HG02571 (cell line): ENCODE data around the gene PARP6.
A peak's percentile ranks its signal among the peaks of the same experiment; 100 is the strongest.
"Not testable (repeated sequence)": the region's sequence is repeated elsewhere in the genome, so short reads cannot be mapped to it uniquely, and the experiment has no call there.

Source experiments
- ATAC-seq: cut with Tn5 transposase; IDR thresholded peaks from one replicate; pipeline ENCODE4 v1.9.1; 2021; ENCODE audit warnings: mild to moderate bottlenecking, moderate library complexity; ENCODE audit not compliant: unreplicated experiment

PARP6 gene

GRCh38 chr15:72281713-72282112 is 9.4 kb upstream of the PARP6 start:
- ATAC-seq, result no peak

- no peak for ATAC-seq
Observed at GRCh38 chr15:72280751-72281150, 8.4 kb upstream of the PARP6 start.

- ATAC-seq, result no peak
Observed at GRCh38 chr15:72278737-72279136, 6.4 kb upstream of the PARP6 start.

DNA sequence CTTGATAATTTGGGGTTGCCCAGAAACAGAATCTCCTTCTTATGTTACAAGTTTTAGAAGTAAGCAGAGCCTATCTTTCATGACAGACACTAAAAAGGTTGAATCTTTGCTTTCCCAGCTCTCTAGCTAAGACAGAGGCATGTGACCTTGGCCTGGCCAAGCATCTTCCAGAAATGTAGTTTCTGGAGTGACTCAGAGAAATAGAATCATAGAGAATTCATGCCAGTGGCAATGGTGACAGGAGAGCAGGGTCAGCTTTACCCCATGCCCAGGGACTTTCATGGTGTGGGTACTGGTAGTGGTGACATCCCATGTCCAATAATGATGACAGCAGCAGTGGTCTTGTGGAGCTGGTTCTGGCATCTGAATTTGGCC is 4.0 kb upstream of the PARP6 start:
- ATAC-seq, result no peak

- not testable (repeated sequence) for ATAC-seq
Observed at GRCh38 chr15:72275635-72276325, 3.4 kb upstream of the PARP6 start.

DNA sequence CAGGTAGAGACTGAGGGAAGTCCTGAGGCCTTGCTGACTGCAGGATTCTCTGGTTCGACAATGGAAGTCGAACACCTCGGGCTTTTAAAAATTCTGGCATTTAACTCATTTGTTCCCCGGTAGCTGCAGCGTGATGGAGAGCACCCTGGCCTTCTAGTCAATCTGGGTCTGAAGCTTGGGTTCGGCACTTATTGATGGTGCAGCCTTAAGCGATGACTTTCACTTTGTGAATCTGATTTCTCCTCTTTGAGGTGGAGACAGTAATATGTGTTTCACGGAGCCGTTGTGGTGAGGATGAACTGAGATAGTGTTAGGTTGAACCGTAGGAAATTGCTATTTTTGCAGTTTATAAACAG is 621 bp upstream of the PARP6 start:
- no peak for ATAC-seq

- ATAC-seq, result no peak
Observed at GRCh38 chr15:72271895-72272212, 500 bp downstream of the PARP6 start.

GRCh38 chr15:72271221-72271620 is 1.1 kb downstream of the PARP6 start:
- no peak for ATAC-seq

- ATAC-seq, result no peak
Observed at GRCh38 chr15:72269739-72270138, 2.6 kb downstream of the PARP6 start.

DNA sequence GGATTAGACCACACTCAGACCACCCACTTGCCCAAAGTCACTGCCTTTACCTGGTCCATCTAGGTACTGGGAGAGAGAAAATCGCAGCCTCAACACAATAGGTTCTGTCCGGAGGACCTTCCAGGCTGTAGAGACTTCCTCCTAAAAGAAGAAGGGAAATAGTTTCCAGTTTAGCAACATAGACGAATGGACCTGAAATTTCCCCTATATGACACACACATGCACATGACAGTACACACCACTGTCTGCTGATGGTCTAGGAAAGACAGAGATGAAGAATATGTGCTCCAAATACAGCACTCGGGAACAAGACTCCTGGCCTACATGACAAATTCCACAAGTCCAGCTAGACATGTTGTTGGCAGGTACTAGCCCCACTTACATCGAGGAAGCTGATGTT is 7.3 kb downstream of the PARP6 start:
- no peak for ATAC-seq

DNA sequence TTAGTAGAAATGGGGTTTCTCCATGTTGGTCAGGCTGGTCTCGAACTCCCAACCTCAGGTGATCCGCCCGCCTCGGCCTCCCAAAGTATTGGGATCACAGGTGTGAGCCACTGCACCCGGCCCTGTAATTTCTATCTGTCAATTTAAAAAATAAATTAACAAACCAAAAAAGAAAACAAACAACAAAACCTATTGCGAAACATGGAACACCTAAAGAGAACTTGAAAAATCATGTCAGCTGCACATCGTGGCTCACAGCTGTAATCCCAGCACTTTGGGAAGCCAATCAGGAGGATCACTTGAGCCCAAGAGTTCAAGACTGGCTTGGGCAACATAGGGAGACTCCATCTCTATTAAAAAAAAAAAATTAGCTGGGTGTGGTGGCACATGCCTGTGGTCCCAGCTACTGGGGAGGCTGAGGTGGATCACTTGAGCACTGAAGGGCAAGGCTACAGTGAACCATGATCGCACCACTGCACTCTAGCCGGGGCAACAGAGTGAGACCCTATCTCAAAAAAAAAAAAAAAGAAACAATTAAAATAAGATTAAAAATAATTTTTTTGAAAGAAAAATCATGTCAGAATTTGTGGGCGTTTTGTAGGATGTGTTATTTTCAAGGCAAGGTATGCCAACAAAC is 19.6 kb downstream of the PARP6 start:
- no peak for ATAC-seq

DNA sequence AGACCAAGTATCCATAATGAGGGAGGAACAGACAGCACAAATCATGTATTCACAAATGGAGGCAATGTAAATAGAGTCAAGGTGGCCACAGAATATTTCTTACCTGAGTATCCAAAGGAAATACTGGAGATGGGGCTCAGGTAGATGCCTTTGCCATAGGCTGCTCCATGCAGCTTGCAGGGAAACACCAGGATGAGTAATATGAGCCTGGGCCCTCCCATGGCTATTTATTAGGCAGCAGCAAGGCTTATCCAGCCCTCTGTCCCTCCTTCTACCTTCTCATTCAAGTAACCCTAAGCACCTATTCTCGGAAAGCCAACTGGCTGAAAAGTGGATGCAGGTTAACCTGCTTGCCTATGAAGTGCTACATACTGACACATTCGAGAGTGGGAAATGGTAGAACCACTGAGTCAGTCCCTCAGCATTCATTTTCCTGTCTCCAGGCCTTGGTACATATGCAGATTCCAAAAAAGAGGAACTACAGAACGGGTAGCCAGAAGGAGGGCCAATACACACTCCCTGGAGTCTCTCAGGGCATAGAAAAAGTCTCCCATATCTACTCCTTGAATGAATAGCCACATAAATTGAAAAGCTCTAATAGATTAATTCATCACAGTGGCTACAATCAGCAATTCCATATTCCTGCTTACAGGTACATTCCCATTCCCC is 23.1 kb downstream of the PARP6 start:
- no peak for ATAC-seq

DNA sequence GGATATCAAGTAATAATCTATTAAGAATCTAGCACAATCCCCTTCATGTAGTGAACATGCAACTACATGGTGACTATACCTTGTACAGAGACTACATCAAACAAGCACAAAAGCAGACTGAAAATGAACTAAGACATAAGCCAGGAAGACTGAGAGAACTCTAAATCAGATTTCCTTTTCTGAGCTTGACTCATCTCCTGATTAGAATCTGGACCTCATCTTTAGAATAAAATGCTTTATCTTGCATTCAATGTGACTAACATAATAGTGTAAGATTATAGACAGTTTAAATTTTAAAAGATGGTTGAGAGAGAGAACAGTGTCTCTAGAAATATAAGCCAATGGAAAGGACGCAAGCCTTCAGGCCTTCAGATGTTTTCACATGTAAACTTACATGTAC is 23.8 kb downstream of the PARP6 start:
- no peak for ATAC-seq

DNA sequence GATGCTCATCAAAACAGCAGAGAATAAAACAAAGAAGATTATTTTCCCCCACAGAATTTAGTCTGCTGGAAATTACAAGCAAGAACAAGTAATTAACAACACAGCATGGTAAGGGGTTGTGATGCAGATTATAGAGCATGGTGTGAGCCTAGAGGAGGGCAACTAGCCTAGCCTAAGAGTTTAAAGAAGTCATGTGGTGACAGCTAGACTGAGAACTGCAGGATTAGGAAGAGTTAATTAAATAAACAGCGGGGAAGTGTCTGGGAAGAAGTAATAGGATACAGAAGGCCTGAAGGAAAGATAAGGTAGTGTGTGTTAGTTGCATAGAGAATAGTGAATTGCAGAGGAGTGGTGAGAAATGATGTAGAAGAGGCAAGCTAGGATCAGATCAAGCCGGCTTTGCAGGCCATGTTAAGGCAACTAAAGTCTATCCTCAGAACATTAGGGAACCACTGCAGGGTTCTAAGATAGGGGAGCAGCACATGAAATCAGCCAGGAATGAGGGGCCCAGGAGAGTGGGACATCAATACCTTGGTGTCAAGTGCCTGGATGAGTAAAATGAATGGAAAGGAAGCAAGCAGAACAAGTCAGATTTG is 29.5 kb downstream of the PARP6 start:
- ATAC-seq, result no peak

DNA sequence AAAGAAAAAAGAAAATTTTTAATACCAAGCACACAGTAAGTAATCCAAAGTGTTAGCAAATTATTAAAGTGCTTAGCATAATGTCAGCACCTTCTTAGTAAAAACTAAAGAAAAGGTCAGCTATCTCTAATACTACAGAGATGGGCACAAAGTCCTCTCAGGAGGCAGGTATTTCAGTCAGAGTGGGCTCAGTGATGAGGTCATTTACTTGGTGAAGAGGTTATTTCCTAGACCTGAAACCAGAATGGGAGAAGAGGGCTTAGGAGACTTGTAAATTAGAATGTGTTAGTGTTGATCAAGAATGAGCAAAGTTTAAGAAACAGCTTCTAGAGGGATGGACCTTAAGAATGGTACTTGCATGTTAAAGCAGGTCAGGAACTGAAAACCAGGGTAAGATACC is 32.7 kb downstream of the PARP6 start:
- no peak for ATAC-seq

DNA sequence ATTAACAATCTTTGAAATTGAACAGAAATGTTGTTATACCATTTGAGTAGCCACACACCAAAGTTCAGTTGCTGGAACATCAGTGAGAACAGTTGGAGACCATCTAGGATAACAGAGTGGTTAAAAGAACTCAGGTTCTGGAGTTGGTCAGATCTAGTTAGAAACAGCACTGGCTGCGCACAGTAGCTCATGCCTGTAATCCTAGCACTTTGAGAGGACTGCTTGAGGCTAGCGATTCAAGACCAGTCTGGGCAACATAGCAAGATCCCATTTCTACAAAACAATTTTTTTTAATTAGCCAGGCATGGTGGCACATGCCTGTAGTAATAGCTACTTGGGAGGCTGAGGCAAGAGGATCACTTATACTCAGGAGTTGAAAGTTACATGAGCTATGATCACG is 33.8 kb downstream of the PARP6 start:
- no peak for ATAC-seq

- no peak for ATAC-seq
Observed at GRCh38 chr15:72237853-72238224, 34.5 kb downstream of the PARP6 start.

DNA sequence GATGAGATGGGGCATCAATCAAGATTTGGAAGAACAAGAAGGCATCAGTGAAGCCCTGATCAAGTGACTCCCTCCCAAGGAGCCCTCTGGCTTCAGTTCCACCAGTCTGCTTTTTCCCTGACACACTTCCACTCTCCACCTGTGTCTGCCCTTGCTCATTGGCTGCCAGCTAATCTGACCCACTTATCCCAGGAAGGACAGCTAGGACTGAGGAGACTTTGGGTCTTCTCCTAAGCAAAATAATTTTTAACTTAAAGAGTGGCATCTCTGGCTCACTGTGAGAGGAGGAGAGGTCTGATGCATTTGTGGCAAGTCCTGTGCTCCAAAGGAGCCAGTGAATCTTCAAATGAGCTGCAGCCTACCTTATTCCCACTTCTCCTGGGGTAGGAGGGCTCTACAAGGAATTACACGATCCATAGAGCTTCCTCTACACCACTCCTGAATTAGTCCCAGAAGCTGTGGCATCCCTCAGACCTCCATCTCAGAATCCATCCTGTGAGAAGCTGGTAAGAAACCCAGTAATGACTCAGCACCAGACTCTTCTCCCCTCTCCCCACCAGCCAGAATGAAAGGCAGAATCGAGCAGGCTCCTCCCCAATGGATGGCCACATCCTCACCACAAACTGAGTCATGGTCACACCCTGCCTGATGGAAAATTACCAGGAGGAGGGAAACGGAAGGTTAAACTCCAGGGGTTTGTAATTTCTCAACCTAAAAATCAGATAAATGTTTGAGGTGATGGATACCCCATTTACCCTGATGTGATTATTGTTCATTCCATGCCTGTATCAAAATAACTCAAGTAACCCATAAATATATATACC is 35.1 kb downstream of the PARP6 start:
- ATAC-seq, result peak; percentile 76

DNA sequence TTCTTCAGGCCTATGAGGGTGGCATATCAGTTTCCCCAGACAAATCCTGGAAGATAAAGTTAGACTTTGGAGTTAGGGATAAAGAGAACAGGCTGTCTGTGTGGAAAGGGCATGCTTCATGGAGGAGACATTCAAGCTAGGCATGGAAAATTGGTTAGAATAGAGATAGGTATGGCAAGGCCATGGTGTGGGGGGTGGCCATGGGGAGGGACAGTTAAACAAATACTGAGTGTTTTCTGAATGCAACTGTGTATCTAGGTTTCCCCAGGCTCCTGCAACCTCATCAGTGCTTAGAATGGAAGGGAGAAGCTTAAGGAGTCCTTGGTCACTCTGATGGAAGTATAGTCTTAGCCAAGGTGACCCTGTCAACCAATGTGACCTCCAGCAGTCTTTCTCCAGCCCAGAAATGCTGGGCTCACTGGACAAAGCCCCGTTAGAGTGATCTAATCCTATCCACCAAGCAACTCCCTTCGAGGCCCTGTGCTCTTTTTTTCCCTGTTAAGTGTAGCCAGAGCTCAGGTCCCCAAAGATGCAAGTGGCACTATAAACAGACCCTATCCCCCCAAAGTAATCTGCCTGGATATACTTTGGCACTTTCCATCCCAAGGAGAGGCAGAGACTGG is 35.9 kb downstream of the PARP6 start:
- no peak for ATAC-seq

GRCh38 chr15:72235298-72235697 is 37.1 kb downstream of the PARP6 start:
- no peak for ATAC-seq

- ATAC-seq, result no peak
Observed at GRCh38 chr15:72233769-72234168, 38.6 kb downstream of the PARP6 start.
